Neuronal stem cell (in vitro differentiated cells): ENCODE results near the gene CCDC148.
A peak's percentile ranks its signal among the peaks of the same experiment; 100 is the strongest.

Source experiments
- DNase-seq: peaks from one replicate; pipeline ENCODE4 v3.0.0-alpha.2; 2013; ENCODE audit warnings: low spot score
- H2AFZ ChIP-seq: one replicate; pipeline ENCODE4 v1.6.1; 2013; ENCODE audit warnings: mild to moderate bottlenecking, low read length, inconsistent platforms
- H2AK5ac ChIP-seq: 2 replicates; pipeline ENCODE4 v1.6.1; 2013; ENCODE audit warnings: low read depth, mild to moderate bottlenecking, inconsistent platforms, low read length, moderate library complexity, mixed read lengths
- H2BK120ac ChIP-seq: 2 replicates; pipeline ENCODE4 v1.6.1; 2013; ENCODE audit warnings: low read depth, mild to moderate bottlenecking, inconsistent platforms, low read length, moderate library complexity, mixed read lengths
- H2BK12ac ChIP-seq: one replicate; pipeline ENCODE4 v1.6.1; 2013; ENCODE audit warnings: low read length, inconsistent platforms
- H2BK15ac ChIP-seq: 2 replicates; pipeline ENCODE4 v1.6.1; 2013; ENCODE audit warnings: mild to moderate bottlenecking, low read length, inconsistent platforms, mixed read lengths
- H2BK5ac ChIP-seq: one replicate; pipeline ENCODE4 v1.6.1; 2013; ENCODE audit warnings: inconsistent platforms, mild to moderate bottlenecking, low read length, moderate library complexity
- H3K14ac ChIP-seq: one replicate; pipeline ENCODE4 v1.6.1; 2013; ENCODE audit warnings: low read length, inconsistent platforms
- H3K18ac ChIP-seq: 2 replicates; pipeline ENCODE4 v1.6.1; 2013; ENCODE audit warnings: low read length, inconsistent platforms
- H3K23ac ChIP-seq: 2 replicates; pipeline ENCODE4 v1.6.1; 2013; ENCODE audit warnings: low read depth, mild to moderate bottlenecking, mixed read lengths, low read length, inconsistent platforms; ENCODE audit not compliant: poor library complexity
- H3K27ac ChIP-seq: replicated peaks from 3 replicates; pipeline ENCODE4 v1.5.1; 2013; ENCODE audit warnings: low read length, inconsistent platforms
- H3K27me3 ChIP-seq, 3 experiments: 2 replicates each; pipeline ENCODE4 v1.6.1; 2013; ENCODE audit warnings: low read length in 3 of 3, mild to moderate bottlenecking in 2 of 3, inconsistent platforms in 1 of 3, low read depth in 1 of 3, mixed read lengths in 1 of 3, moderate library complexity in 1 of 3; ENCODE audit not compliant: control insufficient read depth in 3 of 3, insufficient read depth in 3 of 3
- H3K36me3 ChIP-seq, 2 donors: replicated peaks in 1 of 2; 2 replicates each; pipeline ENCODE4 v1.6.1; 2013; ENCODE audit warnings: low read length in 2 of 2; ENCODE audit not compliant: control insufficient read depth in 2 of 2, insufficient read depth in 2 of 2
- H3K4ac ChIP-seq: 2 replicates; pipeline ENCODE4 v1.6.1; 2013; ENCODE audit warnings: inconsistent platforms, mild to moderate bottlenecking, low read length, moderate library complexity
- H3K4me1 ChIP-seq, 2 donors: 1 replicate in 1 of 2; 2 replicates in 1 of 2; pipeline ENCODE4 v1.6.1; 2013; ENCODE audit warnings: low read length in 2 of 2, low read depth in 1 of 2; ENCODE audit not compliant: control insufficient read depth in 2 of 2, insufficient read depth in 1 of 2
- H3K4me2 ChIP-seq: one replicate; pipeline ENCODE4 v1.6.1; 2013; ENCODE audit warnings: mild to moderate bottlenecking, low read length, inconsistent platforms; ENCODE audit not compliant: insufficient read depth, poor library complexity, severe bottlenecking
- H3K4me3 ChIP-seq, 2 donors: 2 replicates each; pipeline ENCODE4 v1.5.1; 2013; ENCODE audit warnings: low read length in 2 of 2, mild to moderate bottlenecking in 2 of 2, inconsistent platforms in 1 of 2, moderate library complexity in 1 of 2
- H3K79me1 ChIP-seq: one replicate; pipeline ENCODE4 v1.6.1; 2013; ENCODE audit warnings: low read depth, mild to moderate bottlenecking, inconsistent platforms, low read length, moderate library complexity
- H3K9ac ChIP-seq: one replicate; pipeline ENCODE4 v1.6.1; 2013; ENCODE audit warnings: mild to moderate bottlenecking, low read depth, low read length, inconsistent platforms; ENCODE audit not compliant: poor library complexity
- H3K9me3 ChIP-seq, 2 donors: replicated peaks in 1 of 2; 2 replicates each; pipeline versions ENCODE3 to v1.6.1; 2013; ENCODE audit warnings: low read length in 2 of 2, mild to moderate bottlenecking in 2 of 2, inconsistent platforms in 1 of 2, low read depth in 1 of 2, mixed read lengths in 1 of 2, moderate library complexity in 1 of 2; ENCODE audit not compliant: control insufficient read depth in 2 of 2, insufficient read depth in 1 of 2
- H4K8ac ChIP-seq: one replicate; pipeline ENCODE4 v1.6.1; 2013; ENCODE audit warnings: low read depth, mild to moderate bottlenecking, inconsistent platforms, low read length, moderate library complexity
- H4K91ac ChIP-seq: one replicate; pipeline ENCODE4 v1.6.1; 2013; ENCODE audit warnings: low read length, low read depth, mild to moderate bottlenecking, inconsistent platforms; ENCODE audit not compliant: poor library complexity
- WGBS, 2 donors: extraction: QIAGEN DNeasy Blood & Tissue Kit; methylation state at CpG; one replicate each; pipeline ENCODE4 v1.1.7; 2013; ENCODE audit warnings: missing lambda C conversion rate in 2 of 2, mixed read lengths in 1 of 2; ENCODE audit not compliant: insufficient read length in 2 of 2, insufficient replicate concordance in 1 of 2; ENCODE audit errors: extremely low coverage in 2 of 2; 5-methylcytosine and 5-hydroxymethylcytosine counted together

CCDC148 gene

GRCh38 chr2:158273791-158274190, 182.8 kb downstream of the CCDC148 start:
- Histone ChIP-seq H3K9ac (no peak overlapping the region), H3K9me3 (no peaks in the 10 kb centered on the region), H3K4me1 (no peaks in the 10 kb centered on the region), H2BK15ac (no peak overlapping the region), H3K27me3 (no peaks in the 10 kb centered on the region), H3K4me3 (no peak overlapping the region), H3K79me1 (no peaks in the 10 kb centered on the region), H4K91ac (no peak overlapping the region), H3K18ac (no peak overlapping the region), H2AFZ (no peak overlapping the region), H3K4ac (no peak overlapping the region), H2BK12ac (no peak overlapping the region), H2BK5ac (no peak overlapping the region), H4K8ac (no peak overlapping the region), H2AK5ac (no peak overlapping the region), H3K23ac (no peak overlapping the region), H3K27ac (no peak overlapping the region), H3K4me2 (no peak overlapping the region), H3K14ac (no peak overlapping the region), H2BK120ac (no peak overlapping the region), H3K36me3 (no peaks in the 10 kb centered on the region)
- WGBS, 2 donors = no CpG with 5 or more reads among the region's 3 CpGs
- no peak for DNase-seq

DNA sequence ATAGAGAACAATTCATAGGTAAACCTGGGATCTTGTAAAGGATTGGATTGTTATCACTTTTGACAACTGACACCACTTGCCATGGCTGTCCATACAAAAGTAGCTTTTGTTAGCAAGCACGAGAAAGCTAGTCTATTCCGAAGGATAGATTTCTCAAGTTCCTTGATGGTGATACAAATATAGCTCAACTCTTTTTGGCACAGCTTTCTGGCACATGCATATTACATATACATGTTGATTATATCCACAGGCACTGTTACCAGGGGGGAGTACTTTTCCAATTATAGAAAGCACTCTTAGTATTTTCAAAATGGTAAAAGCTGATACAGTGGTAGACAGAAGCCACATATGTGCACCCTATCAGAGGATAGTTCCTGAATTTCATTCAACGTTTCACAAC, 186.0 kb downstream of the CCDC148 start:
- H2AK5ac ChIP-seq = no peak overlapping the region
- no peak overlapping the region for H3K4me3 ChIP-seq
- H2BK12ac ChIP-seq = no peak overlapping the region
- H3K4me1 ChIP-seq = peaks cover 0 to 3% of the 10 kb centered on the region in 2 donors
- H2BK5ac ChIP-seq = no peak overlapping the region
- no peak overlapping the region for H3K27ac ChIP-seq
- no peak for DNase-seq
- no peak overlapping the region for H2AFZ ChIP-seq
- no peak overlapping the region for H2BK120ac ChIP-seq
- no peak overlapping the region for H2BK15ac ChIP-seq
- no peak overlapping the region for H3K4ac ChIP-seq
- no peak overlapping the region for H3K14ac ChIP-seq
- H3K18ac ChIP-seq = no peak overlapping the region
- H3K27me3 ChIP-seq = no peaks in the 10 kb centered on the region
- H4K91ac ChIP-seq = no peak overlapping the region
- no peak overlapping the region for H4K8ac ChIP-seq
- H3K36me3 ChIP-seq = no peaks in the 10 kb centered on the region
- no peak overlapping the region for H3K23ac ChIP-seq
- H3K9me3 ChIP-seq = no peaks in the 10 kb centered on the region
- WGBS, 2 donors = no CpG with 5 or more reads among the region's 3 CpGs
- no peak overlapping the region for H3K9ac ChIP-seq
- no peaks in the 10 kb centered on the region for H3K79me1 ChIP-seq
- H3K4me2 ChIP-seq = no peak overlapping the region

- Histone ChIP-seq H3K14ac (no peak overlapping the region), H4K91ac (no peak overlapping the region), H3K4me3 (no peak overlapping the region), H2BK120ac (no peak overlapping the region), H4K8ac (no peak overlapping the region), H3K27me3 (no peaks in the 10 kb centered on the region), H3K4ac (no peak overlapping the region), H3K18ac (no peak overlapping the region), H3K23ac (no peak overlapping the region), H2BK5ac (no peak overlapping the region), H3K27ac (no peak overlapping the region), H3K79me1 (no peaks in the 10 kb centered on the region), H2BK12ac (no peak overlapping the region), H2AFZ (no peak overlapping the region), H3K9me3 (no peaks in the 10 kb centered on the region), H3K4me1 (peaks cover 0 to 3% of the 10 kb centered on the region in 2 donors), H3K9ac (no peak overlapping the region), H2AK5ac (no peak overlapping the region), H3K4me2 (no peak overlapping the region), H3K36me3 (no peaks in the 10 kb centered on the region), H2BK15ac (no peak overlapping the region)
- no peak for DNase-seq
- no CpG with 5 or more reads among the region's 2 CpGs for WGBS, 2 donors
These were observed 187.4 kb downstream of the CCDC148 start for GRCh38 chr2:158269143-158269542.

DNA sequence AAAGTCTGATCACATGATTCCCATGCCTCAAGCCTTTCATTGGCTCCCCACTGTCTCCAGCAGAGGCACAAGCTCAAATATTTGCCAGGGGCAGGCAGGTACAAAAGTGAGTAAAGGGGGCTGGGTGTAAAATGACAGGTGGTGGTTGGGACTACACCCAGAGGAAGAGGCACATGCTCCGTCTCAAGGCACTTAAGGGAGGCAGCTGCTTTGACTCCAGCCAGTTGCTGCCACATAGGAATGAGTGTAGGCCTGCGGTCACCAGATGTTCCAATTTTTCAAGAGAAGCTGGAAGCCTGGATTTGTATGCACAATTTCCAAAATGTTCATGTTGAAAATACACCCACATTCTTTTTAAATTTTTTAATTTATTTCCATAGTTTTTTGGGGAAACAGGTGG, 190.4 kb downstream of the CCDC148 start:
- no peak overlapping the region for H3K4me2 ChIP-seq
- no peaks in the 10 kb centered on the region for H3K36me3 ChIP-seq
- H3K23ac ChIP-seq = no peak overlapping the region
- H3K27me3 ChIP-seq = no peaks in the 10 kb centered on the region
- H3K4ac ChIP-seq = no peak overlapping the region
- H2BK120ac ChIP-seq = no peak overlapping the region
- no peak overlapping the region for H2AK5ac ChIP-seq
- H4K8ac ChIP-seq = no peak overlapping the region
- peak overlapping the region; percentile 19 for H3K18ac ChIP-seq
- no peak overlapping the region for H2BK12ac ChIP-seq
- H3K79me1 ChIP-seq = no peaks in the 10 kb centered on the region
- H4K91ac ChIP-seq = no peak overlapping the region
- no peak overlapping the region for H3K4me3 ChIP-seq
- H2AFZ ChIP-seq = no peak overlapping the region
- no peak overlapping the region for H3K14ac ChIP-seq
- DNase-seq = no peak
- H2BK15ac ChIP-seq = no peak overlapping the region
- no peaks in the 10 kb centered on the region for H3K9me3 ChIP-seq
- peaks cover 0 to 3% of the 10 kb centered on the region in 2 donors for H3K4me1 ChIP-seq
- no peak overlapping the region for H2BK5ac ChIP-seq
- H3K27ac ChIP-seq = no peak overlapping the region
- no peak overlapping the region for H3K9ac ChIP-seq
- WGBS, 2 donors = no CpG with 5 or more reads among the region's 2 CpGs
